Activated CD4-positive, alpha-beta T cell treated with anti-CD3 and anti-CD28 coated beads, Interleukin-2, amount 50 U/mL, for 48 hours (primary cell): ENCODE results near the gene CENPVL2.
A peak's percentile ranks its signal among the peaks of the same experiment; 100 is the strongest.
"Not testable (repeated sequence)": the region's sequence is repeated elsewhere in the genome, so short reads cannot be mapped to it uniquely, and the experiment has no call there.

Experiments used
- DNase-seq, 2 experiments: peaks; one replicate each; pipeline ENCODE4 v3.0.0-alpha.2; 2020

The CENPVL2 gene

DNA sequence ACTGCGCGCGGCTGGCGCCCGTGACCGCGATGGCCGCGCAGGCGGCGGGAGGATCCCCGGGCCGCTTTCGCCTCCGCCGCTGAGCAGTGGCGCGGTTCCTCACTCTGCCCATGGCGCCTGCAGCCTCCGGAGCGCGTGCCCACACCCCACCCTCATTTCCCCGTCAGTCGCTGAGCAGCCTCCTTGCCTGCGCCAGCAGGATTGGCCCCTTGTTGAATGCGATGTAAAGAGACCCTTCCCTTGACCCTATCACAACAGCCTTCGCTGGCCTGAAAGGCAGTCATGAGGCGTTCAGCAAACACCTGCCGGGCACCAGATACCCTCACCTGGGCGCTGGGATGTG, at the start of gene CENPVL2:
TSS of gene CENPVL2 (minus strand) at position 112 of the 343 bp plus-strand sequence. CDS start at position 112, 0 bp downstream.
- not testable (repeated sequence) for DNase-seq

DNA sequence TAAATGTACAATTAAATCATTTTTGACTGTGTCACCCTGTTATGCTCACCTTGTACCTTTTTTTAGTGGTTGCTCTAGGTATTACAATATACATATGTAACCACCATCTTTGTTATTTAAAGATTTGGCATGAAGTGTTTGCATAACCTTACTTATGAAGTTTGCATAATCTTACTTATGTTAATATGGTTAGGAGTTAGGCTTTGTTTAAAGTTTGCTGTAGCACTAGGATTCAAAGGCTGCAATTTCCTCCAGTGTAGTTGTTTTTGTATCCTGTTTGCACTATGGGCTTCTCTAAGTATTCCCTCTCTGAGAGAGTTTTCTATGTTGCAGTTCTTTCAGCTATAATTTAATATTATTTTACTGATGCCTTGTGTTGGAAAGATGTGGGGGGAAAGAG, 45.6 kb upstream of the CENPVL2 start:
- DNase-seq, result no peak

- DNase-seq, result not testable (repeated sequence)
Measured at GRCh38 chrX:51712943-51713647, 30.5 kb upstream of the CENPVL2 start.

DNA sequence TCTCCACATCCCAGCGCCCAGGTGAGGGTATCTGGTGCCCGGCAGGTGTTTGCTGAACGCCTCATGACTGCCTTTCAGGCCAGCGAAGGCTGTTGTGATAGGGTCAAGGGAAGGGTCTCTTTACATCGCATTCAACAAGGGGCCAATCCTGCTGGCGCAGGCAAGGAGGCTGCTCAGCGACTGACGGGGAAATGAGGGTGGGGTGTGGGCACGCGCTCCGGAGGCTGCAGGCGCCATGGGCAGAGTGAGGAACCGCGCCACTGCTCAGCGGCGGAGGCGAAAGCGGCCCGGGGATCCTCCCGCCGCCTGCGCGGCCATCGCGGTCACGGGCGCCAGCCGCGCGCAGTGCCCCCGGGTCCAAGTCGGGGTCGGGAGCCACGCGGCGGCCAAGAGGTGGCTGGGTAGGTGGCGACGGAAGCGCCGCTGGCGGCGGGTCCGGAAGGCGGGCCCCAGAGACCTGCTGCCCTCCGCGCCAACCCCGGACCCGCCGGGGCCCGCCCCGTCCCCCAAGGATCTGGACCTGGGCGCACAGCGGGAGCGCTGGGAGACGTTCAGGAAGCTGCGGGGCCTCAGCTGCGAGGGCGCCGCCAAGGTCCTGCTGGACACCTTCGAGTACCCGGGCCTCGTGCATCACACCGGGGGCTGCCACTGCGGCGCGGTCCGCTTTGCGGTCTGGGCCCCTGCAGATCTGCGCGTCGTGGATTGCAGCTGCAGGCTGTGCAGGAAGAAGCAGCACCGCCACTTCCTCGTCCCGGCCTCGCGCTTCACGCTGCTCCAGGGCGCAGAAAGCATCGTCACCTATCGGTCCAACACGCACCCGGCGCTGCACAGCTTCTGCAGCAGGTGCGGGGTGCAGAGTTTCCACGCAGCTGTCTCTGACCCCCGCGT, 27.9 kb upstream of the CENPVL2 start, which contains the start of gene CENPVL1:
TSS of gene CENPVL1 (plus strand) at position 236 of the 888 bp plus-strand sequence. CDS start at position 236, 0 bp downstream.
- not testable (repeated sequence) for DNase-seq

DNA sequence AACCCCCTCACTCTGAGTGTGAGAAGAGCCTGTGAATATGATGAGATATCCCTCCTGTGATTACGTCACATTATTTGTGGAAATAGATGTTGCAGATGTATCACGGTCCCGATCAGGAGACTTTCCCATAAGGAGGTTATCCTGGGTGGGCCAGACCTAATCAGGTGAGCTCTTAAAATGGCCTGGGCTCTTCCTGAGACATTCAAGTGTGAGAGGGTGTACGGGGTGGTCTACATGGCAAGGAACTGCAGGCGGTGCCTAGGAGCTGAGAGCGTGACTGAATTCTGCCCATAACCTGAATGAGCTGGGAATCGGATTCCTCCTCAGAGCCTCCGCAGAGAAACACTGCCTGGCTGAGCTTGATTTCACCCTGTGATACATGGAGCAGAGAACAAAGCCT, 14.8 kb upstream of the CENPVL2 start:
- DNase-seq, result no peak

GRCh38 chrX:51694254-51694653, 11.6 kb upstream of the CENPVL2 start:
- no peak for DNase-seq

DNA sequence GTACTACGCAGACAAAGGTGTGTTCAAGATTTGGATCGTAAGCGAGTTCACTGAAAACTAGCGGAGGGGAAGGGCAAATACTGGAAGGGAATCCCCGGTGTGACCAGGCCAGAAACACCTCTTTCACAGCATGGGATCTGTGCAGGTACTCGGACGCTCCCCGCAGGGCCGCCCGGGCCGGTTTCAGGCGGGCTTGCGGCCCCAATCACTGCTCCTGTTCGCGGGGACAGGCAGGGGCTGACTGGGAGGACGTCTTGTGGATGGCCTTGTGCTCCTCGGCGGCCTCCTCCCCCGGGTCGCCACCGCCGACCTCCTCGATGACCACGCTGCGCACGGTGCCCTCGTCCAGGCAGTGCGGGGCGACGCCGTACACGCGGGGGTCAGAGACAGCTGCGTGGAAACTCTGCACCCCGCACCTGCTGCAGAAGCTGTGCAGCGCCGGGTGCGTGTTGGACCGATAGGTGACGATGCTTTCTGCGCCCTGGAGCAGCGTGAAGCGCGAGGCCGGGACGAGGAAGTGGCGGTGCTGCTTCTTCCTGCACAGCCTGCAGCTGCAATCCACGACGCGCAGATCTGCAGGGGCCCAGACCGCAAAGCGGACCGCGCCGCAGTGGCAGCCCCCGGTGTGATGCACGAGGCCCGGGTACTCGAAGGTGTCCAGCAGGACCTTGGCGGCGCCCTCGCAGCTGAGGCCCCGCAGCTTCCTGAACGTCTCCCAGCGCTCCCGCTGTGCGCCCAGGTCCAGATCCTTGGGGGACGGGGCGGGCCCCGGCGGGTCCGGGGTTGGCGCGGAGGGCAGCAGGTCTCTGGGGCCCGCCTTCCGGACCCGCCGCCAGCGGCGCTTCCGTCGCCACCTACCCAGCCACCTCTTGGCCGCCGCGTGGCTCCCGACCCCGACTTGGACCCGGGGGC, 567 bp downstream of the CENPVL2 start:
- not testable (repeated sequence) for DNase-seq

GRCh38 chrX:51679689-51680433, 2.8 kb downstream of the CENPVL2 start:
- DNase-seq, result not testable (repeated sequence)

- DNase-seq, result no peak
Measured at GRCh38 chrX:51665981-51666380, 16.6 kb downstream of the CENPVL2 start.

GRCh38 chrX:51643377-51643776, 39.3 kb downstream of the CENPVL2 start:
- DNase-seq, result no peak

DNA sequence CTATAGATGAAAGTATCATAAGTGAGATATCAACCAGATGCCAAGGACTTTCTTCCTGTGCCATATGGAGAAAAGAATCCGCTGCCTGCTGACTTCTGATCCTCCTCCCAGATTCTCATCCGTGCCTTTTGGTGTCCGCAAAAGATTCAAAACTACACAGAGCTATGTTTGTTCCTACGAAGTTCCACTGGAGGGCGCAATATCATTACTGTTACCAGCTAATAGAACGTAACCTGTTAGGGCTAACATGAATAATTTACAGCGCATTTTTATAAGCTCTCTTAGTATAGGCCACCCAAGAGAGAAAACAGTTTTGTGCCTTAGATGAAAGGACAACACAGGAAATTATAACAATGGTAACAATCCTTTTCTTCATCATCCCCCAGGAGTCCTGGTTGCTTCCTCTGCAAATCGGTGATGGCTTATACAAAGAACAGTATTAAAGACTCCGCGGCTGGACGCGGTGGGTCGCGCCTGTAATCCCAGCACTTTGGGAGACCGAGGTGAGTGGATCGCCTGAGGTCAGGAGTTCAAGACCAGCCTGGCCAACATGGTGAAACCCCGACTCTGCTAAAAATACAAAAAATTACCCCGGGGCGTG, 41.1 kb downstream of the CENPVL2 start:
- DNase-seq, result peak in 1 of 2 experiments; percentile 2

GRCh38 chrX:51636511-51636910, 46.1 kb downstream of the CENPVL2 start:
- not testable (repeated sequence) for DNase-seq
